Ammon's horn (tissue), 1 donor: ENCODE measurements around the gene ALG6.

Experiments
- DNase-seq: peaks from one replicate; pipeline ENCODE4 v3.0.0-alpha.2; 2016; ENCODE audit warnings: low spot score

The ALG6 gene

DNA sequence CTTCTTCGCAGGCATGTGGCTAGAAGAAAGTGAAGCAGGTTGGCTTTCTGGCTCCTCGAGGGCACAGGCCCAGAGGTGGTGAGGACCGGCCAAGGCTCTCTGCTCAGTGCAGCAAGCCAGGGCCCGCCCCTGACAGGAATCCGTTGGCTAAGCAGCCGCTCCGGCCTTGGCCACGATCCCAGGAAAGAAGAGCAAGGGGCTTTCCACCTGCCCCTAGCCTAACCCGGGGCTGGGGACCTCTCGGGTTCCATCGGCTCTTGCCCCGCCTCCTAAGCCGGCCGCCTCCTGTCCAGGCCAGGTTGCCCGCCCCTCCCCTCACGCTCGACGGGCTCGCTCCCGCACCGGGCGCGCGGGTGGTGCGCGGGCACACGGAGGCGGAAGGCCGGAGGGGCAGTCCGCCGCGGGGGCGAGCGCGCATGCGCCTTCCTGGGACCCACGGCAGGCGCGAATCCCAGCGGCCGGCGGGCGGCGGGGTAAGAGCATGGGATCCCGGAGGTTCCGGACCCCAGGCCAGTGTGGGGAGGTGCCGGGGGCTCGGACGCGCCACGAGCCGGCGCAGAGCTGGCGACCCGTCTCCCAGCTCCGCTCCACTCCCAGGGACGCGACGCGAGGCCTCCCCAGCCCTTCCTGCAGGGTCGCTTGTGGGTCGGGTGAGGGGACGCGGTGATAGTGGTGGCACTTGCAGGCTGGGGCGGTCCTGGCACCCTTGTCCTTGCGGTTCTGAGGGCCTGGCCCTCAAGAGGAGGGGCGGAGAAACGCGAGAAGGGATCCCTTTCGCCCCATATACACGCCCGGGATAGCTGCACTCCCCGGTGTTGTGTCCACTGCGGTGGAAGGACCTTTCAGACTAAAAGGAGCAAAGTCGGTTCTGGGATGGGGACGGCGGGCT, at the start of gene ALG6:
Gene ALG6, plus strand, starts transcription at position 413 of the 889 bp plus-strand sequence. CDS start 3,351 bp downstream, outside the sequence.
- peak; percentile 95 for DNase-seq

DNA sequence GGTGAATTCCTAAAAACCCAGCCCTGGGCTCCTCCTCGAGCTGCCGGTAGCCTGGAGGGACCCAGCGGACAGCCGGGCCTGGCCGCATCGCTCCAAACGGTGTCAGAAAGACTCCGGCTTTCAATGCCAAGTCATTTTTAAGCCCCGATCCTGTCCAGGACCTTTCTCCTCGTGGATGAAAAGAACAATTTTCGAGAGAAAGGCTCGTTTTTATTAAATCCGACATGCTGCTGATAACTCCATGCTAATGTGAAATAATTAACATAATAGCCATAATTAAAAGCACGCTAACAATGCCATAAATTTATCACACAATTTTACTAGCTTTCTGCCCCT, 49.6 kb upstream of the ALG6 start:
- DNase-seq = no peak

DNA sequence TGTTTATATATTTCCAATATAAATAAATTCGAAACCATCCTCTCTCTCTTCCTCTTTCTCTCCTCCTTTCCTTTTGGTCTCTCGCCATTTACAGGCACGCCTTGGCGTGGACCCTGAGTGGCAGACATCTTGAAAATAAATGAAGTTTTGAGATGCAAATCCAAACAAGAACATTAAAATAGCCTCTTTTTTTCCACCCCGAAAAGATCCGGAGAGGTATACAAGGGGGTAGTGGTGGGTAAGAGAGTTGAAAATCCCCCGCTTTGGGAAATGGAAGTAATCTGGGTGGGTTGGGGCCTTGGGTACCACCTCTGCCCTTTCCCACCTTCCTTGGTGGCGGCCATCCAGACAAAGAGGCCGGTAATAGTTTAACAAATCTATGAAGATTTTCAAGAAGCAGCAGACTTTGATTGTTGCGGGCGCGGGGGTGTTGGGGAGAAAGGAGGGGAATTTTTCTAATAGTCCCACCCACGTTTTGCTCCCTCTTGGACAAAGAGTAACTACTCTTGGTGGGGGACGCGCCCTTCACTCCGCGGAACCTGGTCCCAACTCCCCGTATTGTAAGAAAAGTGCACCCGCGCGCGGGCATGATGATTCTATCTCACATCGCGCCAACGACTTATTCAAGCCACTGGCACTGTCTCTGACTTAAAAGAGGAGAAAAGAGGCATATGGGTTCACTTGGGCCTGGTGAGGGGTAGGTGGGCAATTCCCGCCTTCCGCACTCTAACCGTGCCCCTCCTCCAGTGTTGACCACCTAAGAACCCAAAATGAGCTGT, 49.0 kb upstream of the ALG6 start:
- DNase-seq = no peak

DNA sequence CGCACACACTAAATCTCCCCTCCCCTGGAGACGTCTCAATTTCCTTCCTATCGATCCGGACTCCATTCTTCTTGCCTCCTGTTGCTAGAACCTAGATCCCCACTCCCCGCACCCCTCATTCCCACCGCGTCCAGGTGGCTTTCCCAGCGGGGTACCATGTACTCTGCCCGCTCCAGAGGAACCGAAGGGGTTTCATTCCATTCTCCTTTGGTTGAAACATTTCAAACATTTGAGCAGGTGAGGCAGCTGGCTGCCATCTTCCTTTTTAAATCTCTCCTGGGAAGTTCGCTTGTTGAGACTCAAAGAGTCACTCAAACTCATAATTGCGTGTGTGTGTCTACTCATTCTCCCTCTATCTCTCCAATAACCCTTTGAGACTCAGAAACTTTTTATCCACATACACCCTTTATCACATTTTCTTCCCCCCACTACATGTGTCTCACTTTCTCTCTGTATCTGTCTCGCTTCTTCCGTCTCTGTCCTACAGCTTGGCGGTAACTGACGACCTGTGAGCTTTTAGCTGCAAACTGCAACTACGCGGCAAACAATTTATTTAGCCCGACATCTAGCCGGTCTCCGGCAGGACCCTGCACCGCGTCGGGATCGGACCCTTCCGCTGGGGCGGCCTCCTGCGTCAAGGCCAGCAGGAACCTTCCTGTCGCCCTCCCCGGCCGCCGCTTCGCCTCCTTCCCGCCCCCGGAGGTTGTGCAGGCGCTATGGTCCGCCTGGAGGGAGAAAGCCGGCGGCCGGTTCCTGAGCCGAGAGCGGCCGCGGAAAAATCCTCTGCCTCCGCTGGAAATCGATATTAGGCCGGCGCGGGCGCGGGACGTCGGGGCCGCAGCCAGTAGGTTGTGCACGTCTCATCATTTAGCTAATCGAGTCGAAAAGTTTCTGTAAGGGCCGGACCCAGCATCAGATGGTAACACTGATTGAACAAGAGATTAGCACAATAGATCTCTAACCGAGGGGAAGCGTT, 48.1 kb upstream of the ALG6 start:
- DNase-seq = no peak

DNA sequence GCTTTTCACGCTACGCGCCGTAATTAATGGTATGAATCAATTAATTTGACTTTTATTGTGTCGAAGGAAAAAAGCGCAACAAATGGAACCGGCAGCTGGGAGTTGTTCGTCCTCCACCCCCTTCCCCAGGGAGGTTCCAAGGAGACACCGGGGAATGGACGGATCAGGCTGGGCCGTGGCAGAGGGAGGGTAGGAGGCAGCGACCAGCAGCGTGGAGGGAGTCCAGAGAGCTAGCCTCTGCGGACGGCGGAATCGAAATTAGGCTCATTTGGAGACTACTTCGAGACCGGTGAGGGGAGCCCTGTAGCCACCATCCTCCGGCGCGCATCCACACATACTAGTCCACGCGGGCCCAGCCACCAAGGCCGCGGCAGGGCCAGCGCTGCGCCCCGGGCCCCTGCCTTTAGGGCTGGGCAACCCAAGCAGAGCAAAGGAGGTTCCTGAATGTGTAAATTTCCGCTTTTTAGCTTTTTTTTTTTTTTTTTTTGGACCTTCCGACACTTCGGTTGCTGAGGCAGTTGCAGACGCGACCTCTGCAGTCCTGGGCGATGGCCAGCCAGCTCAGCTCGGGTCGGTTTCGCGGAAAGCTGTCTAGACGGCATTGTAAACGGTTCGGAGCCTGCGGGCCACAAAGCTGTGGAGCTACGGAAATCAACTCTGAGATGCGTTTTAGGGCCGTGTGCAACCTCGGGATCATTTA, 47.3 kb upstream of the ALG6 start:
- no peak for DNase-seq

DNA sequence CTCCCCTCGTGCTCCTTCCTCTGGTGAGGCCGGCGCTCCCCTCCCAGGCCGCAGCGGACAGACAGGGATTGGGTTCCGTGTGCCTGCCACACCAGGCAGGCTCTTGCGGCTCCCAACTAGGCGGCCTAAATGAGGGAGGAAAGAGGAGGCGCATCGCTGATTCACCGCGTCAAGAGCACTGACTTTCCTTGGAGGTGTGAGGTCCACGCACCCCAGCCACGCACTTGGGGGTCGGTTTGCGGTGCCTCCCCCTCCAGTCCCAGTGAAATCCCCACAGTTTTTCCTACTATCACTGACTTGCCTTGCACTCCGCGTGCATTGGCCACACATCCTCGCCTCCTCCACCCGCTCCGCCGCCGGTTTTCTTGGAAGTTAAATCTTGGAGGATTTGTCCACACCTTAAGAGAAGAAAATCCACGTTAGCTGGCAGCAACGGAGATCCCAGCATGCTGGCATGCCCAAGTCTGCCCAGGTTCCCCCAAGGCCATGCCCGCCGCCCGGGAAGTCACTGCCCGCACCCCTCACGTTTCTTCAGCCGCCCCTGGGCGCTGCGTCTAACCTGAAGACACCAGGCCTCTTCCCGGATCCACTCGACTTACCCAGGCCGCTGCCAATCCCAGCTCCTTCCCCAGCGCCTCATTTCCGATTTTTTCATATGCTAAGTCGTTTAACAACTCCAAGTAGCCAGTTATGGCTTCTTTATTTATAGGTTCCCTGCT, 46.2 kb upstream of the ALG6 start:
- no peak for DNase-seq

DNA sequence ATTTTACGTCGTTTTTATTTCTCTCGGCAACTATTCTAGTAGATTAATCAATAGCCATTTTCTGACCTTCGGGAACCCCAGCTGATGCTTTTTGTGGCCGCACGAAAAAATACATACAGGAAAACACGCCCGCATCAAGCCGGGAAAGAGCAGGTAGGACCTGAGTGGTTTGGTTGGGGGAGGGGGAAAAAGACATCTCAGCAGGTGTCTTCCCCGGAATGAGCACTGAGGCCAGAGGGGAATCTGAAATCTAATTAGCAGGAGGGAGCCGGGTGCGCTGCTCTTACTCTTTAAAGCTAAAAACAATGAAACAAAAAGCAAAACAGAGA, 45.7 kb upstream of the ALG6 start:
- no peak for DNase-seq

DNA sequence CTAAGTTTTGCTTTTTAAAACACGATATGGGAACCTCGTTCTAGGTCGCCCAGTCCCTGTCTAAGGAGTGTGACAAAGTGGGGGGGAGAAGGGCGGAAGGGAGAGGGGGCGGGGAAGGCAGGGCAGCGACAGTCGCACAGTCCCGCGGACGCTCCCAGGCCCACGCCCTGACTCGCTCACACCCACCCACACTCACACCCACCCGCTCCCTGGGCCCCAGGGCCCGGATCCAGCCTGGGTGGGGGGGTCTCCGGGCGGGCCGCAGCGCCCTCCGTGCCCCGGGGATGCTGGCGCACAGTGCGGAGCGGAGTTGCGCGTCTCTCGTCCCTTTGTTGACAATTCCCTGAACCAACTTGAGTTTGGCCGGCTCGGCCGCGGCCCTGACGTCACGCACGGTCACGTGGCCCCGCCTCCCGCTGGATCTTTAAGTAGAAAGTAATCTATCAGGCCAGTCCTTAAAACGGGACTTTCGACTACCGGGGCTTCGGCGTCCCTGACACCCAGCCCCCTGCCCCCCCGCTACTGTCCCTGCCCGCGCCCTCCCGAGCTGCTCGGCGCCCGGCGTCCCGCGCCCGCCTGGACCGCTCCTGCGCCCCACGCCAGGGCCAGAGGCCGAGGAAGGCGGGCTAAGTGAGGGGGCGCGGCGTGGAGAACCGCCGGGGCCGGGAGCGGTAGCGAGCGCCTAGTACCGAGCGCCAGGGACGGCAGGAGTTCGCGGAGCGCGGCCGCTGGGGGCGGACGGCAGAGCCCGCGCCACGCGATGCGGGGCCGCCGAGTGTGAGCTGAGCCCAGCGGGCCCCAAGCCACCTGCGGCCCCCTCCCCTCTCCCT, 45.1 kb upstream of the ALG6 start, which contains the start of gene FOXD3:
Gene FOXD3, plus strand, starts transcription at position 454 of the 830 bp plus-strand sequence. CDS start 492 bp downstream, outside the sequence.
- no peak for DNase-seq

DNA sequence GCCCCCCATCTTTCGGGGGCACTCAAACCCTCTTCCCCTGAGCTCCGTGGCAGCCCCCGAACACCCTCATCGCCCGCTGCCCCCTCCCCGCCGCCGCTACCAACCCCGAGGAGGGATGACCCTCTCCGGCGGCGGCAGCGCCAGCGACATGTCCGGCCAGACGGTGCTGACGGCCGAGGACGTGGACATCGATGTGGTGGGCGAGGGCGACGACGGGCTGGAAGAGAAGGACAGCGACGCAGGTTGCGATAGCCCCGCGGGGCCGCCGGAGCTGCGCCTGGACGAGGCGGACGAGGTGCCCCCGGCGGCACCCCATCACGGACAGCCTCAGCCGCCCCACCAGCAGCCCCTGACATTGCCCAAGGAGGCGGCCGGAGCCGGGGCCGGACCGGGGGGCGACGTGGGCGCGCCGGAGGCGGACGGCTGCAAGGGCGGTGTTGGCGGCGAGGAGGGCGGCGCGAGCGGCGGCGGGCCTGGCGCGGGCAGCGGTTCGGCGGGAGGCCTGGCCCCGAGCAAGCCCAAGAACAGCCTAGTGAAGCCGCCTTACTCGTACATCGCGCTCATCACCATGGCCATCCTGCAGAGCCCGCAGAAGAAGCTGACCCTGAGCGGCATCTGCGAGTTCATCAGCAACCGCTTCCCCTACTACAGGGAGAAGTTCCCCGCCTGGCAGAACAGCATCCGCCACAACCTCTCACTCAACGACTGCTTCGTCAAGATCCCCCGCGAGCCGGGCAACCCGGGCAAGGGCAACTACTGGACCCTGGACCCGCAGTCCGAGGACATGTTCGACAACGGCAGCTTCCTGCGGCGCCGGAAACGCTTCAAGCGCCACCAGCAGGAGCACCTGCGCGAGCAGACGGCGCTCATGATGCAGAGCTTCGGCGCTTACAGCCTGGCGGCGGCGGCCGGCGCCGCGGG, 44.2 kb upstream of the ALG6 start:
- no peak for DNase-seq

DNA sequence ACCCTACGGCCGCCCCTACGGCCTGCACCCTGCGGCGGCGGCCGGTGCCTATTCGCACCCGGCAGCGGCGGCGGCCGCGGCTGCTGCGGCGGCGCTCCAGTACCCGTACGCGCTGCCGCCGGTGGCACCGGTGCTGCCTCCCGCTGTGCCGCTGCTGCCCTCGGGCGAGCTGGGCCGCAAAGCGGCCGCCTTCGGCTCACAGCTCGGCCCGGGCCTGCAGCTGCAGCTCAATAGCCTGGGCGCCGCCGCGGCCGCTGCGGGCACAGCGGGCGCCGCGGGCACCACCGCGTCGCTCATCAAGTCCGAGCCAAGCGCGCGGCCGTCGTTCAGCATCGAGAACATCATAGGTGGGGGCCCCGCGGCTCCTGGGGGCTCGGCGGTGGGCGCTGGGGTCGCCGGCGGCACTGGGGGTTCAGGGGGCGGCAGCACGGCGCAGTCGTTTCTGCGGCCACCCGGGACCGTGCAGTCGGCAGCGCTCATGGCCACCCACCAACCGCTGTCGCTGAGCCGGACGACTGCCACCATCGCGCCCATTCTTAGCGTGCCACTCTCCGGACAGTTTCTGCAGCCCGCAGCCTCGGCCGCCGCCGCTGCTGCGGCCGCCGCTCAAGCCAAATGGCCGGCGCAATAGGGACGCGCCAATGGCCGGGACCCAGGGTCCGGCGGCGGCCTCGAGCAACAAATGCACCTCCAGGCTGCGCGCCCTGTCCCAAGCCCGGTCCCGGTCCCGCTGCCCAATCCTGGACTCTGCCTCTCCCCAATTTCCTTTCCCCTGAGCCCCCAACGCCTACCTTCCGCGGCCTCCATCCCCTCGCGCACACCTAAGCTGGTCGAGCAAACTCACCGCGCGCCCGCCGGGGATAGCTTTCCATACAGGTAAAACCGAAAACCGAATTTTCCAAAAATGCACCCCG, 43.3 kb upstream of the ALG6 start:
- DNase-seq = no peak

DNA sequence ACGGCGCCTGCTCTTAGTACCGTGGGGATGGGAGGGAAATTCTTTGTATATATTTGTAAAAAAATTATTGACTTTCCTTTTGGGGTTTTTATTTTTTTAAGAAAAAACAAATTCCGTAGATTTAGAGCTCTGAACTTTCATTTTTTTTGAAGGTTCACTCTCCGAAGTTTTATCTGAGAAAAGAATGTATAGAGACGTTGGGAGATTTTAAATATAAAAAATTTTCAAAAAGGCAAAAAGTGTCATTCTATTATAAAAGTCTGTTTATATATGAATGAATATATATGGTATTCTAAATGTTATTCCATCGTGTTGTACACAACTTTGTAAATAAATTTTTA, 42.7 kb upstream of the ALG6 start:
- DNase-seq = no peak

DNA sequence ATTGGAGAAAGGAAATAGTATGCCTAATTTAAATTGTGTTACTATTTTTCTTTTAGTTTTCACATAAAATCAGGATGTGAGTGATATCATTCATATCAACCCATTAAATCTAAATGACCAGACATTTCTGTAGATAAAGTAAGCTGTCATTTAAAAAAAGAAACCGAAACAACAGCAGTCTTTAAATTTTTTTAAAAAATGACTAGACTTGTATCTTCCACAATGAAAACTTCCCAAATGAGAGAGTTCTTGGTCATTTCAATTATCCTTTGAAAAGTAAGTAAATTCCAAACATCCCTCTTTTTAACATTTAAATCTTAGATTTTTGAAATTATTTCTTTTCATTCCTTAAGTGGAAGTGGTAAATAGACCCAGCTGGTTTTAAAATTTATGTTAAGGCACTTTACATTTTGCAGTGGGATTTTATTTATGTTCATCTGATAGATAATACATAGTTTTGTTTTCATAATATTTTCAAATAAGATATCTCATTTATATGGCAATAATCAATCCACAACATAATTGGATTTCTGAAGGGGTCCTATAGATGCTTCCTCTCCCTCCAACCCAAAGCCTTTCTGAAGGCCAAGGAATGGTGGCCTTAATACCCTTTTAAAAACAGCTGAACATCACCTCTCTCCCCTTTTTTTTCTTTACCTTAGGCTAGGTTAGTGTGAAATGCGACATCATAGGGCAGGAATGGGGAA, 42.0 kb upstream of the ALG6 start:
- DNase-seq = no peak

DNA sequence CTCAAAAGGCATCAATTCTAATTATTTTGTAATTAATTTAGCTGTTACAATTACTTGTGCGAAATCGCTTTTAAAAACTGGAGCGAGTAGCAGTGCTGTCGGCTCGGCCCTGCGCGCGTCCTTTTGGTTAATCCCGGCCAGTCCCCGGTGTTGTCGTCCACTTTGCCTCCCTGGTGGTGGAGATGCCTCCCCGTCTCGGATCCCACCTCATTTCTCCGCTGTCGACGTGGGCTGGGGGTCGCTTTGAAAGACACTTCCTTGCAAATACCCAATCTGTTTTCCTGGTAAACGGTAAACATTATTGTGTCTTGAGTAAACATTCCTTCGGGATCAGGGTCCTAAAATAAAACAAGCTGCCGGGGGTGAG, 41.3 kb upstream of the ALG6 start:
- no peak for DNase-seq

DNA sequence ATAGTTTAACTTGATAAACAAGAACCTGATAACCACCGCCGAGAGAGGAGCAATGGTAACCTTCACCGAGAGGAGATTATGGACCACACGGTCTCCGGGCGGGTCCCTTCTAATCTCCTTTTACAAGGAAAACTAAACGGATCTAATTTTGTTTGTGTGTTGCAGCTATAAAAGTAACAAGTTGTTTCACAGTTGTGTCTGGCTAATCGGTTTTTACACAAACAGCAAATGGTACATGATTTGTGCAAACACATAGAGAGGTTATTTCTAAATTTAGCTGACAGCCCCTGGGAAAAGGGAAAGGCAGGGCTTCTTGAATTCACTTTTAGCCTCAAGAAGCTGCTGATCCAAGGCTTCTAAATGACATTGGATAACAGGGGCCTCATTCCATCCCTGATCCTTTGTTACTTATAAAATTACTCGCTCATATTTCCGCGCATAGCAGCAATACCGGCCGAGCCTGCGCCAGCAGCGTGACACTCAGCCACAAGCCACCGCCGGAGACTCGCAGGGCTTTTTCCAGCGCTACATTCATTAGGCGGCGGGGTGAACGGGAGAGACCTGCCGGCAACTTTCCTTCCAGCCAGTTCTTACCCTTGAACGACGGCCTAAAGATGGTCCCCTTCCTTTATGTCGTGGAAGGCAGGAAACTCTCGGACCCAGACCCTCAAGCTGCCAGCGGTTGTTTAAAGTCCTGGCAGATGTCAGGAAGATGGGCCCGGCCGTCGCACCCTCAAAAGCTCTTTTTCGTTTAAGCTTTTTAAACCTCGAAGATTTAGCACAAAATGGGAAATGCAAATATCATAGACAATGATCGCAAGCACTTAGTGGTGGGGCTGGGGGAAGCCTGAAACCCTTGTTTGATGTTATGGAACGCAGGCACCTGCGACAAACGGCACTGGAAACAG, 40.7 kb upstream of the ALG6 start:
- DNase-seq = no peak

DNA sequence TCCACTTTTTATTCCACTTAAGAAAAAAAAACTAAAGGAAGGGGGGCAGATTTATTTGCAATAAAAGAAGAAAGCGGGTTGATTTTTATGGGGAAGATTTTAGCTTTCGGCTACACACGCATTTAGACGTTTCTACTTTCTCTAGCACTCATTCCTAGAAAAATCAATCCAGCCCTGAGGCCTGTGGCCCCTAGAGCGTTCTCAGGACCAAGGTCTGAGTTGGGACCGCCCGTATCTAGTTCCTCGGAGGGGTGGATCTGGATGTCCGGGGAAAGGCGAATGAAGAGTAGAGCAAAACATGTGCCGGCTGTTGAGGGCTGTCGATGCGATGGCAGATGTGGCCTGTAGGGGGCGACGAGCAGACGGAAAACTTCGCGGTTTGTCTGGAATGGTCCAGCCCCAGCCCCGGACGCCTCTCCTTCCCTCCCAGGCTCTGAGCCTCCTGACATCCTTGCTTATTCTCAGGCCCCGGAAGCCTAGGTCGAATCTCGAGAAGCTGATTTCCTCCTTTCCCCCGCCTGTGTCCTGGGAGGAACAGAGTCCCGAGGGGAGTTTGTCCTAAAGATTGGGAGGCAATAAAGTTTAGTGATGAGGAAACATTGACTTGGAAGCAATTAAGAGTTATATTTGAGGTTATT, 39.9 kb upstream of the ALG6 start:
- DNase-seq = peak; percentile 16

DNA sequence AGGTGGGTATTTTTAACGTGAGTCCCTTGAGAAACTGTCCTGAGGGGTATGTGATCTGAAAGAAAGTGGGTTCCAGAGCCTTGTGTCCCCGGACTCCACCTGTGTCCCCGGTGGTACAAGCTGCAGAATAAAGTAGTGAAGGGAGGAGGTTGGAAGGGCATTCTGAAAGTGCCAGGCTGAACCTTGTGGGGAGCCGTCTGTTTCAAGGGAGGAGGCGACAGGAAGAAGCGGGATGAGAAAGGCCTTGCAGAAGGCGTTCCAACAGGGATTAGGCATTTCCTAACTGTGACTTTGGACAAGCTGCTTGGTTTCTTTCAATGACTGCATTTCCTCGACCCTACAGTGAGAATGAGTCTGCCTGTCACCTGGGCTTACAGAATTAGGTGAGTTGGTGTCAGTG, 39.3 kb upstream of the ALG6 start:
- DNase-seq = no peak
